HepG2 (cell line): ENCODE results near the gene NUP85. TPM values are rescaled to one million over a fixed set of nuclear protein-coding genes. Genes with fewer than 3 reads are reported as not detected.

ENCODE experiments used
- DMTF1 ChIP-seq: sonication (generic); formaldehyde crosslinking; IDR thresholded peaks from 2 replicates; pipeline ENCODE4 v1.4.0; 2020; ENCODE audit warnings: mild to moderate bottlenecking, missing genetic modification reagents
- GPN1 ChIP-seq: sonication (generic); formaldehyde crosslinking; IDR thresholded peaks from 2 replicates; pipeline ENCODE4 v1.5.1; 2020; ENCODE audit warnings: missing genetic modification reagents, borderline replicate concordance
- KDM1A ChIP-seq: IDR thresholded peaks from 2 replicates; pipeline ENCODE4 v1.6.1; 2016; ENCODE audit warnings: missing compliant biosample characterization
- LCORL ChIP-seq, 2 experiments: fragments of 450-650 bp in 1 of 2; sonication (generic) in 1 of 2; formaldehyde crosslinking in 1 of 2; IDR thresholded peaks; 2 replicates each; pipeline versions ENCODE4 v1.5.0 to v1.6.1; 2017 to 2020; ENCODE audit warnings: antibody characterized with exemption in 1 of 2, missing genetic modification reagents in 1 of 2
- MLXIP ChIP-seq: sonication (generic); formaldehyde crosslinking; IDR thresholded peaks from 2 replicates; pipeline ENCODE4 v1.9.0; 2021; ENCODE audit warnings: missing genetic modification reagents, borderline replicate concordance
- MTF2 ChIP-seq: sonication (generic); formaldehyde crosslinking; IDR thresholded peaks from 2 replicates; pipeline ENCODE4 v1.5.0; 2020; ENCODE audit warnings: missing genetic modification reagents, borderline replicate concordance
- NAIF1 ChIP-seq: sonication (generic); formaldehyde crosslinking; IDR thresholded peaks from 2 replicates; pipeline ENCODE4 v1.5.0; 2020; ENCODE audit warnings: mild to moderate bottlenecking, missing genetic modification reagents, borderline replicate concordance
- NFIC ChIP-seq: IDR thresholded peaks from 2 replicates; pipeline ENCODE4 v1.6.1; 2012; ENCODE audit warnings: mild to moderate bottlenecking, low read length, inconsistent platforms
- SALL1 ChIP-seq: sonication (generic); formaldehyde crosslinking; IDR thresholded peaks from 2 replicates; pipeline ENCODE4 v1.8.0; 2022; ENCODE audit warnings: mild to moderate bottlenecking, missing genetic modification reagents
- SMARCC2 ChIP-seq: fragments of 450-650 bp; IDR thresholded peaks from 2 replicates; pipeline ENCODE4 v1.6.1; 2017; ENCODE audit warnings: antibody characterized with exemption, mild to moderate bottlenecking
- SRSF1 ChIP-seq: fragments of 200-400 bp; formaldehyde crosslinking; optimal IDR thresholded peaks from 2 replicates; pipeline ENCODE3; 2017; ENCODE audit warnings: mild to moderate bottlenecking, low read depth, low read length, moderate library complexity
- TEF ChIP-seq: sonication (generic); formaldehyde crosslinking; IDR thresholded peaks from 2 replicates; pipeline ENCODE4 v1.5.0; 2020; ENCODE audit warnings: missing genetic modification reagents
- USF2 ChIP-seq, 2 experiments: sonication (generic) in 1 of 2; formaldehyde crosslinking in 1 of 2; IDR thresholded peaks; 2 replicates each; pipeline versions ENCODE4 v1.5.1 to v1.6.1; 2011 to 2020; ENCODE audit warnings: borderline replicate concordance in 1 of 2, low read depth in 1 of 2, low read length in 1 of 2, mild to moderate bottlenecking in 1 of 2, missing genetic modification reagents in 1 of 2, moderate library complexity in 1 of 2
- ZBTB1 ChIP-seq: sonication (generic); formaldehyde crosslinking; IDR thresholded peaks from 2 replicates; pipeline ENCODE4 v1.4.0; 2020; ENCODE audit warnings: missing genetic modification reagents, borderline replicate concordance
- ZBTB44 ChIP-seq: sonication (generic); formaldehyde crosslinking; IDR thresholded peaks from 2 replicates; pipeline ENCODE4 v1.4.0; 2020; ENCODE audit warnings: missing genetic modification reagents
- ZNF577 ChIP-seq: sonication (generic); formaldehyde crosslinking; IDR thresholded peaks from 2 replicates; pipeline ENCODE4 v1.4.0; 2020; ENCODE audit warnings: mild to moderate bottlenecking, low read depth, missing genetic modification reagents, borderline replicate concordance
- ZSCAN30 ChIP-seq: sonication (generic); formaldehyde crosslinking; IDR thresholded peaks from 2 replicates; pipeline ENCODE4 v1.5.0; 2020; ENCODE audit warnings: mild to moderate bottlenecking, missing genetic modification reagents
- ZZZ3 ChIP-seq: sonication (generic); formaldehyde crosslinking; IDR thresholded peaks from 2 replicates; pipeline ENCODE4 v1.4.0; 2020; ENCODE audit warnings: missing genetic modification reagents, mild to moderate bottlenecking, borderline replicate concordance
- polyA plus RNA-seq, 8 experiments: library from polyadenylated mRNA; depleted of rRNA in 3 of 8; stranded (reverse) in 7 of 8; unstranded in 1 of 8; fragments of >200 nt; fragmentation: Illumina TruSeq in 4 of 8; extraction: Trizol in 4 of 8; gene quantifications; 2 replicates each; pipeline versions ENCODE4 v1.2.1 to v1.2.3, GENCODE V29; 2011 to 2016; ENCODE audit warnings: low read depth in 4 of 8, missing spikeins in 1 of 8, mixed read lengths in 1 of 8; ENCODE audit not compliant: insufficient read depth in 1 of 8
- total RNA-seq, 5 experiments: library from RNA; depleted of rRNA; stranded (reverse); fragments of >200 nt; fragmentation: Illumina TruSeq; extraction: Trizol; gene quantifications; 2 replicates each; pipeline ENCODE4 v1.2.3, GENCODE V29; 2016; ENCODE audit warnings: low read depth in 1 of 5

Gene NUP85
- total and polyA plus RNA-seq, 2 of the 13 experiments (the other 11 are each of a cell fraction or from before 2014, with no cell fraction given), result 89.1 to 124 TPM

- TF ChIP-seq ZZZ3 (CRISPR knock-in tag), result peak; percentile 52; the same call in 1 of the 2 replicates
- TF ChIP-seq ZBTB44 (CRISPR knock-in tag), result no peak; the same call in none of the 2 replicates
- TF ChIP-seq GPN1 (CRISPR knock-in tag), result no peak; the same call in 1 of the 2 replicates
- peak; percentile 78 for TF ChIP-seq SALL1
- no peak for TF ChIP-seq USF2 (IDR thresholded peaks at IDR 0.05; ENCODE audit: low read depth, low read length)
- TF ChIP-seq USF2 (CRISPR knock-in tag; IDR thresholded peaks at IDR 0.05; ENCODE audit: borderline replicate concordance), result no peak
- no peak for TF ChIP-seq LCORL (IDR thresholded peaks at IDR 0.05)
- TF ChIP-seq LCORL (CRISPR knock-in tag; IDR thresholded peaks at IDR 0.05), result peak; percentile 98
- no peak for TF ChIP-seq ZSCAN30 (CRISPR knock-in tag)
- TF ChIP-seq TEF, result no peak
- TF ChIP-seq SMARCC2, result no peak
- TF ChIP-seq MTF2 (CRISPR knock-in tag), result no peak
- TF ChIP-seq MLXIP (CRISPR knock-in tag), result no peak
- TF ChIP-seq SRSF1, result peak; percentile 74
- TF ChIP-seq ZBTB1 (CRISPR knock-in tag), result no peak
- no peak for TF ChIP-seq NFIC
- no peak for TF ChIP-seq ZNF577 (CRISPR knock-in tag)
- peak; percentile 67; the same call in 1 of the 2 replicates for TF ChIP-seq NAIF1
- TF ChIP-seq KDM1A (CRISPR knock-in tag), result no peak
- no peak for TF ChIP-seq DMTF1
Measured at GRCh38 chr17:75270218-75270965, 64.9 kb downstream of the NUP85 start (continued).
